ENCODE measurements around the gene CAV1. TPM values are rescaled to one million over a fixed set of nuclear protein-coding genes. Genes with fewer than 3 reads are reported as not detected.

Gene CAV1
- total RNA-seq, 1 experiment from 2014 or later: 20.2 TPM

DNA sequence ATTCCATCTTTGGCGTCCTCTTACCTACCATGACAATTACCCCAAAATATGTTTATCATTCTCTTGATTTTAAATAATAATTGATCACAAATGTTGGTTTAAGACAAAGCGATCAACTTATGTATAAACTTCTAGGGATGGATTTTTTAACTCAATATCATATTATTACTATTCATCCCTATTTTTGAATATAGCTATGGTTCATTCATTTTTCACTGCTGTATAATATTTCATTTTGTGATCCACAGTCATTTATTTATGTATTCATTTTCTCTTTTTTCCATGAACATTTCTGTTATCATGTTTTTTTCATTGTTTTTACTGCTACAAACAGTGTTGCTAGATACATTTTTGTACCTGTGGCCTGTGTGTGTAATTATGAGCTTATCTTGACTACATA is 85.9 kb downstream of the CAV1 start:
- peaks cover 0 to 4% of the 10 kb centered on the region in 2 experiments; a peak in 2 of 5 replicates for H3K9me3 Mint-ChIP-seq
- no peak overlapping the region for H3K4me2 ChIP-seq (ENCODE audit: insufficient read depth, insufficient read length, low read length)
- no peak overlapping the region for H3K23ac ChIP-seq (ENCODE audit: insufficient read length, low read depth, low read length)
- no peak overlapping the region for H2BK15ac ChIP-seq (ENCODE audit: low read depth, low read length)
- no peak overlapping the region for H4K91ac ChIP-seq (ENCODE audit: insufficient read length, low read depth, low read length)
- no peak overlapping the region for H2BK5ac ChIP-seq (ENCODE audit: insufficient read length, low read length)
- no peak overlapping the region for H3K56ac ChIP-seq (ENCODE audit: insufficient read length, low read depth, low read length)
- DNase-seq: no peak
- peaks cover 6% of the 10 kb centered on the region; the same call in 1 of the 2 replicates for H3K4me1 ChIP-seq (ENCODE audit: insufficient read depth, low read length)
- H3K27me3 ChIP-seq (ENCODE audit: insufficient read depth, low read length): no peaks in the 10 kb centered on the region
- H3K79me2 ChIP-seq (ENCODE audit: insufficient read depth, low read length): no peaks in the 10 kb centered on the region
- no peak overlapping the region for H3K4ac ChIP-seq (ENCODE audit: low read depth, low read length)
- no peak overlapping the region for H4K5ac ChIP-seq (ENCODE audit: insufficient read length, low read depth, low read length)
- no peak overlapping the region for H3K27ac ChIP-seq (ENCODE audit: insufficient read length, low read depth, low read length)
- no peak overlapping the region for H2AK5ac ChIP-seq (ENCODE audit: insufficient read length, low read length)
- H2BK12ac ChIP-seq (ENCODE audit: insufficient read length, low read depth, low read length): no peak overlapping the region
- no CpG with 5 or more reads among the region's 2 CpGs for WGBS (ENCODE audit: extremely low coverage, insufficient read length, low lambda C conversion rate)
- no peak overlapping the region for H2AFZ ChIP-seq (ENCODE audit: low read length)
- no peak overlapping the region for H3K4me3 Mint-ChIP-seq
- H4K20me1 ChIP-seq (ENCODE audit: control insufficient read depth, insufficient read depth, insufficient read length): no peaks in the 10 kb centered on the region
- H3K9ac ChIP-seq (ENCODE audit: extremely low read depth, insufficient read length, low read length): no peak overlapping the region
- H3K27me3 Mint-ChIP-seq (ENCODE audit: low read depth): no peaks in the 10 kb centered on the region
- no peak overlapping the region for H3K27ac Mint-ChIP-seq
- no peaks in the 10 kb centered on the region for H3K36me3 Mint-ChIP-seq (ENCODE audit: insufficient read depth in 1 of 3, low read depth in 3 of 3)
- TF ChIP-seq, protein P1, sequence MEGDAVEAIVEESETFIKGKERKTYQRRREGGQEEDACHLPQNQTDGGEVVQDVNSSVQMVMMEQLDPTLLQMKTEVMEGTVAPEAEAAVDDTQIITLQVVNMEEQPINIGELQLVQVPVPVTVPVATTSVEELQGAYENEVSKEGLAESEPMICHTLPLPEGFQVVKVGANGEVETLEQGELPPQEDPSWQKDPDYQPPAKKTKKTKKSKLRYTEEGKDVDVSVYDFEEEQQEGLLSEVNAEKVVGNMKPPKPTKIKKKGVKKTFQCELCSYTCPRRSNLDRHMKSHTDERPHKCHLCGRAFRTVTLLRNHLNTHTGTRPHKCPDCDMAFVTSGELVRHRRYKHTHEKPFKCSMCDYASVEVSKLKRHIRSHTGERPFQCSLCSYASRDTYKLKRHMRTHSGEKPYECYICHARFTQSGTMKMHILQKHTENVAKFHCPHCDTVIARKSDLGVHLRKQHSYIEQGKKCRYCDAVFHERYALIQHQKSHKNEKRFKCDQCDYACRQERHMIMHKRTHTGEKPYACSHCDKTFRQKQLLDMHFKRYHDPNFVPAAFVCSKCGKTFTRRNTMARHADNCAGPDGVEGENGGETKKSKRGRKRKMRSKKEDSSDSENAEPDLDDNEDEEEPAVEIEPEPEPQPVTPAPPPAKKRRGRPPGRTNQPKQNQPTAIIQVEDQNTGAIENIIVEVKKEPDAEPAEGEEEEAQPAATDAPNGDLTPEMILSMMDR (conservative IDR thresholded peaks at IDR 0.05): no peak
- H4K8ac ChIP-seq (replicated peaks; ENCODE audit: insufficient read length, low read depth, low read length): no peak overlapping the region
- H3K18ac ChIP-seq (ENCODE audit: insufficient read length, low read depth, low read length): no peak overlapping the region
- H3T11ph ChIP-seq (ENCODE audit: low read length): no peak overlapping the region
- no peaks in the 10 kb centered on the region for H3K79me1 ChIP-seq (ENCODE audit: insufficient read depth, low read depth, low read length, poor library complexity, severe bottlenecking)
- H2BK20ac ChIP-seq (ENCODE audit: low read depth, low read length, poor library complexity, severe bottlenecking): no peak overlapping the region
- H2BK120ac ChIP-seq (ENCODE audit: low read depth, low read length, poor library complexity, severe bottlenecking): no peak overlapping the region
- H3K4me1 Mint-ChIP-seq: peaks cover 11 to 18% of the 10 kb centered on the region in 2 experiments; a peak in 3 of 4 replicates
- no peaks in the 10 kb centered on the region for H3K9me3 ChIP-seq (ENCODE audit: control insufficient read depth, low read depth, low read length)
- H3K14ac ChIP-seq (ENCODE audit: insufficient read depth, low read length): no peak overlapping the region
- no peaks in the 10 kb centered on the region for H3K23me2 ChIP-seq (ENCODE audit: insufficient read length, low read depth, low read length, poor library complexity, severe bottlenecking)

Other genes starting within 250 kb of the CAV1 start
- gene CAV2, start 25.3 kb upstream of the CAV1 start, total RNA-seq (2021): 3.7 and 4.7 TPM in 2 replicates
- 5.0 and 5.5 TPM in 2 replicates for gene MET, start 147.2 kb downstream of the CAV1 start, total RNA-seq (2021)

Data from H9 (cell line).